Fibroblast of villous mesenchyme (primary cell): Measurements from ENCODE around the gene ROPN1L. TPM values are rescaled to one million over a fixed set of nuclear protein-coding genes. Genes with fewer than 3 reads are reported as not detected.
A peak's percentile ranks its signal among the peaks of the same experiment; 100 is the strongest.

Experiments
- DNase-seq: peaks from one replicate; pipeline ENCODE4 v3.0.0-alpha.2; 2010; ENCODE audit warnings: low read depth
- H3K4me3 ChIP-seq: 2 replicates; pipeline ENCODE4 v1.5.1; 2011; ENCODE audit warnings: low read depth, mild to moderate bottlenecking, low read length
- total RNA-seq: library from RNA; depleted of rRNA; stranded (reverse); fragments of >200 nt; gene quantifications from 2 replicates; pipeline ENCODE4 v1.2.3, GENCODE V29; 2012
- TF ChIP-seq, protein P1 (sequence below): IDR thresholded peaks from 2 replicates; pipeline ENCODE4 v1.5.1; 2012; ENCODE audit warnings: low read depth, mild to moderate bottlenecking, low read length; ENCODE audit not compliant: insufficient read depth

The ROPN1L gene
- total RNA-seq, 1 donor = 0.43 TPM

DNA sequence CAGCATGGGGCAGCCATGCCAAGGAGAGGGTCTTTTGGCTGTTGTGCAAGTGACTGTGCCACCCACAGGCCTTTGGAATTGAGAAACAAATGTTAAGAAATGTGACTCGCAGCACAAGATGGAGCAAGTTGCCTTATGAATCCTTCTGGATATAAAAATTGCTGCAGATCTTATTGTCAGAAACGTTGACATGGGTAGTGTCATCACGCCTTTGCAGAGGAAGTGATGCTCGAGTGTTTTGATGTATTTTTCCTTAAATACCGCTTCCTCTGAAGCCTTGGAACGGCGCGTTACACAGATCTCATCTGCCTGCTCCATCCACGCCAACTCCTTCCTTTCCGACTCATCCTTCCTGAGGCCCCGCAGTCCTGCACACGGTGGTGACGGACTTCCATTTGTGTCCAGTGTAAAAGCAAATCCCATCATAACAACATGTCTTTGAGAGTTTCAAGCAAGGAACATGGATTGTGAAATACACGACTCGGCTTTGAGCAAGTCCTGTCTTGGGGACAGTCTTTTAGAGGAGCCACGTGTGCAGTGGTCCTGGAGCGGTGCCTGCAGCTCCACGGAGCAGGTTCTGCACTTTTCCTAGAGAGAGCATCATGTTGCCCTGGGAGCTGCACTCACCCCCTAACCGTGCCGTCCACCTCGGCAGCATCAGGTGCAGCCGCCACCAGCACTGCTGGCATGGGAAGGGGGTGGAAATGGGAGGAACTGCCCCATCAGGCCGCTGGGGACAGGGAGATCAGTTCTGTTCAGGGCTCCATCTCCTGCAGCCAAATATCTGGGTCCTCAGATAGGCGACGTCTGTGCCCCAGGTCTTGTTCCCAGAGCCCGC is 15.1 kb downstream of the ROPN1L start:
- TF ChIP-seq, protein P1, sequence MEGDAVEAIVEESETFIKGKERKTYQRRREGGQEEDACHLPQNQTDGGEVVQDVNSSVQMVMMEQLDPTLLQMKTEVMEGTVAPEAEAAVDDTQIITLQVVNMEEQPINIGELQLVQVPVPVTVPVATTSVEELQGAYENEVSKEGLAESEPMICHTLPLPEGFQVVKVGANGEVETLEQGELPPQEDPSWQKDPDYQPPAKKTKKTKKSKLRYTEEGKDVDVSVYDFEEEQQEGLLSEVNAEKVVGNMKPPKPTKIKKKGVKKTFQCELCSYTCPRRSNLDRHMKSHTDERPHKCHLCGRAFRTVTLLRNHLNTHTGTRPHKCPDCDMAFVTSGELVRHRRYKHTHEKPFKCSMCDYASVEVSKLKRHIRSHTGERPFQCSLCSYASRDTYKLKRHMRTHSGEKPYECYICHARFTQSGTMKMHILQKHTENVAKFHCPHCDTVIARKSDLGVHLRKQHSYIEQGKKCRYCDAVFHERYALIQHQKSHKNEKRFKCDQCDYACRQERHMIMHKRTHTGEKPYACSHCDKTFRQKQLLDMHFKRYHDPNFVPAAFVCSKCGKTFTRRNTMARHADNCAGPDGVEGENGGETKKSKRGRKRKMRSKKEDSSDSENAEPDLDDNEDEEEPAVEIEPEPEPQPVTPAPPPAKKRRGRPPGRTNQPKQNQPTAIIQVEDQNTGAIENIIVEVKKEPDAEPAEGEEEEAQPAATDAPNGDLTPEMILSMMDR = no peak
- peak; percentile 56 for DNase-seq
- H3K4me3 ChIP-seq = no peak overlapping the region

DNA sequence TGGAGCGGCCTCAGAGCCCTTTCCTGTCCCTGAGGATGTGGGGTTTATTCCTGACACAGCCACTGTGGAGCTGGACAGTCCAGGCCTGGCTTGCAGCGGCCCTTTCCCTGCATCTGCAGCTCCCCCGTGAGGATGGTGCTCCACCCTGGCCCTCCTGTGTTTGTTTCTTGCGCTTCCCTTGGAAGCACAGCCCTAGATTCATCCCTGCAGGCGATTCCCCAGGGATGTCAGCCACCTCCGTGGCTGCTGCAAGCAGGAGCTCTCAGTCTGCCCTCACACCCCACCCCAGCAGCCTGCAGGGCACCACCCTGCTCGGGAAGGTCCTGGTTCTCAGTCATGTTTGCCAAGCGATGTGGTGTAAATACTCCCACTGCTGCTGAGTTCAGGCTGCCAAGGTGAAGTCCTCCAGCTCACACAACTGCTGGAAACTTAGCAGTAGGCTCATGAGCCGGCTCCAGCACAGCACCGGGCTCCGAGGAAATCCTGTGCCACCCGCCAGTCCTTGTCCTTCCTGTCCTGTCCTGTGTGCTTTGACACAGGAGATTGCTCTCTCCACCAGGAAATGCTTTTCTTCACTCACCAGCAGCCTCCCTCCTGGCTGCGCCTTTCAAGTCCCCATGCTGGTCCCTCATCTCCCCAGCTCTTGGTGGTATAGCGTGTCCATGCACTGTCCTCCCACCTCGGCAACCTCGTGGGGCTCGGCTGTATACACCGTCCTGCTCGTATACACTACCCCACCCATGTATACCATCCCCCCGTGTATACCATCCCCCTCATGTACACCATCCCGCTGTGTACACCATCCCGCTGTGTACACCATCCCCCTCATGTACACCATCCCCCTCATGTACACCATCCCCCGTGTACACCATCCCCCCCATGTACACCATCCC is 16.2 kb downstream of the ROPN1L start:
- H3K4me3 ChIP-seq = no peak overlapping the region
- no peak for DNase-seq
- TF ChIP-seq, protein P1 = no peak

DNA sequence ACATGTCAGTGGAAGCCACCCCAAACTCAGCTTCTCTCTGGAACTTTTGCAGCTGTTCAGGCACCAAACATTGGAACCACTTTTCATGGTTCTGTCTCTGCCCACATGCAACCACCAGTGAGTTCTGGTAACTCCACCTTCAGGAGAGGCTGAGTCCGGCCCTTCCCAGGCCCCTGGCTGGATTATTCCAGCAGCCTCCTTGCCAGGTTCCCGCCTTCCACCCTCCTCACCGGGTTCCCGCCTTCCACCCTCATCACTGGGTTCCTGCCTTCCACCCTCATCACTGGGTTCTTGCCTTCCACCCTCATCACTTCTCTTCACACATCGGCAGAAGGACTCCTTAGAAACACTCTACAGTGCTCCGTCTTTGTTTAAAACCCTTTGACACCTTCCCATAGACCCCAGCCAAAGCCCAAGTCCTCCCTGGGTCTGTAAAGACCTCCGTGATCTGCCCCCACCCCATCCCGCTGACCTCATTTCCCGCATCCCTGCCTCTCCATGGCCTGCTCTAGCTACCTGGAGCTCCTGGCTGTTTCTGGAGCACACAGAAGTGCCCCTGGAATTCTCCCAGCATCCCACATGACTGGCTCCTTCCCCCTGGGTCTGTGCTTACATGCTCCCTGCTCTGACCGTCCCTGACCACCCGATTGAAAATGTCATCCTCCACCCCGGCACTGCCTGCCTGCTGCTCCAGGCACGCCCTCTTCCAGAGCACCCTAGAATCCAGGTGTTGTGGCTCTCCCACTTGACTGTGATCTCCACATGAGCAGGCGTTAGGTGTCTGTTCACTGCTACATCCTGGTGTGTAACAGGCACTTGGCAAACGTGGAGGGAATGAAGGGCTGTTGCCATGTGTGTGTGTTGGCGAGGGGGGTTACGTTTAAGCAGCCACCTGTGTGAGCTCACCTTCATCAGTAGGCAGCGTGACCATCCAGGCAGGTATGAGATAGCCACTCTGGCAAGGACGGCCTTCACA is 17.7 kb downstream of the ROPN1L start:
- no peak overlapping the region for H3K4me3 ChIP-seq
- no peak for DNase-seq
- TF ChIP-seq, protein P1 = no peak

DNA sequence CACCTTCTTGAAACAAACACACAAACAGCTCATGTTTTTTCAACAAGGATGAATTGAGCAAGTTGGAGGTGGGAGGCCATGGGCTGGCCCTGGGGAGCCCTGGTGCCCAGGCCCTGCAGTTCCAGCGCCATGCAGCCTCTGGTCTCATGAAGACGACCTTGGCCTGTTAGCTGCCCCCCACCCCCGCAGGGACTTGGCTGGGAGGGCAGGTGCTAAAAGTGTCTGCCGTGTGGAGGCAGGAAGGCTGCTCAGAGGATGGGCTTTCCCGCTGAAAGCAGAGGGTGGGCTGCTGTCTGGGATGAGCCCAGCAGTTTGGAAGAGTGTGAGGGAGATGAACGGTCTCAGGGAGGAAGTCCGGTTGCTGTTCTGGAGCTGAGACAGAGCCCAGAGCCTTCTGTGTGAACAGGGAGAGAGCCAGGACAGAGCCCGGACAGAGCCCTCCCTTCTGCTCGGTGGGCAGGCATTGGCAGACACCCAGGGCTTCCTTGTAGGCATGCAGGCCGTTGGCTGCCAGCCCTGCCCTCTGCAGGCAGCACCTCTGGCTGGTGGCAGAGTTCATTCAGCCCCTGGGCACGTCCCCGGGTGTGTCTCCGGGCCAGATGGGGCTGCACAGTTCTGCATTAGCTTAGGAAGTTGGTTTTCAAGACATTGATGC is 18.7 kb downstream of the ROPN1L start:
- TF ChIP-seq, protein P1 = no peak
- DNase-seq = no peak
- H3K4me3 ChIP-seq = no peak overlapping the region

DNA sequence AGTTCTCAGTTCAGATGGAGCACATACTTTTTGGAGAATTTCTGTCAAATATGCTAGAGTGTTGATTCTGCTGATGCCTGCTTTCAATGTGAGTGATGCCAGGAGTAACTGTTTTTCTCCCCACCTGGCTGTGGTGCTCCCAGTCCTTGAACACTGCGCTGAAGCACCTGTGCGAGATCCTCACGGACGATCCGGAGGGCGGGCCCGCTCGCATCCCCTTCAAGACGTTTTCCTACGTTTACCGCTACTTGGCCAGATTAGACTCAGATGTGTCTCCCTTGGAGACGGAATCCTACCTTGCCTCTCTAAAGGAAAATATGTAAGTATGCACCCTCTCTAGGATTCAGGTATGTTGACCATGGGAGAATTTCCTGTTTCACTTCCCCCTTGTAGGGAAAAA is 19.4 kb downstream of the ROPN1L start:
- TF ChIP-seq, protein P1 = no peak
- no peak for DNase-seq
- no peak overlapping the region for H3K4me3 ChIP-seq
